Fibroblast of skin of scalp (primary cell): ENCODE measurements around the gene FGD3.
"Not testable (repeated sequence)": the region's sequence is repeated elsewhere in the genome, so short reads cannot be mapped to it uniquely, and the experiment has no call there.

Experiments
- DNase-seq: peaks from one replicate; pipeline ENCODE4 v3.0.0-alpha.2; 2013

Gene FGD3

GRCh38 chr9:93010704-93011103, 63.4 kb downstream of the FGD3 start:
- no peak for DNase-seq

- DNase-seq = no peak
Measured at GRCh38 chr9:93011114-93011513, 63.8 kb downstream of the FGD3 start.

- no peak for DNase-seq
Measured at GRCh38 chr9:93012963-93013855, 65.9 kb downstream of the FGD3 start.

- no peak for DNase-seq
Measured at GRCh38 chr9:93013856-93014582, 66.7 kb downstream of the FGD3 start.

- not testable (repeated sequence) for DNase-seq
Measured at GRCh38 chr9:93015190-93015589, 67.9 kb downstream of the FGD3 start.

- DNase-seq = no peak
Measured at GRCh38 chr9:93017621-93018020, 70.3 kb downstream of the FGD3 start.

- no peak for DNase-seq
Measured at GRCh38 chr9:93020151-93020550, 72.8 kb downstream of the FGD3 start.

- no peak for DNase-seq
Measured at GRCh38 chr9:93020771-93021670, 73.7 kb downstream of the FGD3 start.

- no peak for DNase-seq
Measured at GRCh38 chr9:93022066-93022465, 74.7 kb downstream of the FGD3 start.

GRCh38 chr9:93022721-93023520, 75.6 kb downstream of the FGD3 start:
- no peak for DNase-seq

- no peak for DNase-seq
Measured at GRCh38 chr9:93023521-93023815, 76.1 kb downstream of the FGD3 start.

GRCh38 chr9:93024646-93024910, 77.3 kb downstream of the FGD3 start:
- DNase-seq = no peak

- DNase-seq = no peak
Measured at GRCh38 chr9:93024986-93025630, 77.8 kb downstream of the FGD3 start.

- no peak for DNase-seq
Measured at GRCh38 chr9:93025736-93026135, 78.4 kb downstream of the FGD3 start.

GRCh38 chr9:93026640-93027039, 79.3 kb downstream of the FGD3 start:
- no peak for DNase-seq

GRCh38 chr9:93027750-93028149, 80.4 kb downstream of the FGD3 start:
- no peak for DNase-seq

- no peak for DNase-seq
Measured at GRCh38 chr9:93028448-93029006, 81.2 kb downstream of the FGD3 start.

GRCh38 chr9:93030642-93031628, 83.6 kb downstream of the FGD3 start:
- no peak for DNase-seq

- no peak for DNase-seq
Measured at GRCh38 chr9:93031629-93032430, 84.5 kb downstream of the FGD3 start.
